K562 (cell line): ENCODE results near the gene ZNF778. TPM values are rescaled to one million over a fixed set of nuclear protein-coding genes. Genes with fewer than 3 reads are reported as not detected.
A peak's percentile ranks its signal among the peaks of the same experiment; 100 is the strongest.

Experiments
- ARID4B ChIP-seq: sonication (generic); formaldehyde crosslinking; IDR thresholded peaks from 2 replicates; pipeline ENCODE4 v1.8.0; 2022; ENCODE audit warnings: mild to moderate bottlenecking, missing genetic modification reagents
- EP300 ChIP-seq: IDR thresholded peaks from 2 replicates; pipeline ENCODE4 v1.6.1; 2012; ENCODE audit warnings: low read length, improper control_type of control experiment
- GABPA ChIP-seq: fragments of 200-800 bp; sonication (Bioruptor generic); conservative IDR thresholded peaks from 2 replicates; pipeline ENCODE4 v1.6.1; 2016; ENCODE audit warnings: low read depth, missing genetic modification characterization, missing compliant biosample characterization
- GABPB1 ChIP-seq: sonication (generic); formaldehyde crosslinking; IDR thresholded peaks from 2 replicates; pipeline ENCODE4 v1.8.0; 2022; ENCODE audit warnings: mild to moderate bottlenecking, missing genetic modification reagents
- GATAD2B ChIP-seq: fragments of 450-650 bp; IDR thresholded peaks from 2 replicates; pipeline ENCODE4 v1.6.1; 2017; ENCODE audit warnings: mild to moderate bottlenecking, borderline replicate concordance
- HNRNPH1 ChIP-seq: fragments of 200-400 bp; formaldehyde crosslinking; optimal IDR thresholded peaks from 2 replicates; pipeline ENCODE3; 2017; ENCODE audit warnings: low read depth, mild to moderate bottlenecking, low read length, moderate library complexity
- KAT2B ChIP-seq: IDR thresholded peaks from one replicate; pipeline ENCODE4 v1.6.1; 2012; ENCODE audit warnings: low read depth, mild to moderate bottlenecking, control low read depth, inconsistent platforms, low read length, moderate library complexity
- MECOM ChIP-seq: fragments of 250-450 bp; sonication (Bioruptor Pico); IDR thresholded peaks from 2 replicates; pipeline ENCODE4 v1.8.0; 2022; ENCODE audit warnings: inconsistent platforms
- MLLT1 ChIP-seq, 2 experiments: fragments of 450-650 bp; IDR thresholded peaks; 2 replicates each; pipeline ENCODE4 v1.6.1; 2016
- MYC ChIP-seq, 2 experiments: fragments of 250-450 bp in 1 of 2; sonication (Bioruptor Pico) in 1 of 2; IDR thresholded peaks; 2 replicates each; pipeline versions ENCODE4 v1.5.1 to v1.6.1; 2012 to 2021; ENCODE audit warnings: low read depth in 2 of 2, borderline replicate concordance in 1 of 2, improper control_type of control experiment in 1 of 2, low read length in 1 of 2, mild to moderate bottlenecking in 1 of 2, moderate library complexity in 1 of 2
- PHB ChIP-seq: fragments of 250-450 bp; sonication (Bioruptor Pico); IDR thresholded peaks from 2 replicates; pipeline ENCODE4 v1.5.0; 2021
- POLR2G ChIP-seq: fragments of 200-400 bp; formaldehyde crosslinking; IDR thresholded peaks from 2 replicates; pipeline ENCODE4 v1.6.1; 2017; ENCODE audit warnings: low read depth, mild to moderate bottlenecking, antibody characterized with exemption, low read length, moderate library complexity
- SLC30A9 ChIP-seq: fragments of 250-450 bp; sonication (Bioruptor Pico); IDR thresholded peaks from 2 replicates; pipeline ENCODE4 v1.8.0; 2022; ENCODE audit warnings: mild to moderate bottlenecking, moderate library complexity
- SMAD2 ChIP-seq: fragments of 150-350 bp; IDR thresholded peaks from 2 replicates; pipeline ENCODE4 v1.6.1; 2014; ENCODE audit warnings: low read depth, mild to moderate bottlenecking, low read length
- SMARCB1 ChIP-seq: IDR thresholded peaks from 2 replicates; pipeline ENCODE4 v1.6.1; 2011; ENCODE audit warnings: improper control_type of control experiment, low read depth; ENCODE audit not compliant: insufficient read length
- TRIM24 ChIP-seq, 2 experiments: fragments of 450-650 bp; IDR thresholded peaks; 2 replicates each; pipeline ENCODE4 v1.6.1; 2016
- U2AF1 ChIP-seq: fragments of 200-400 bp; formaldehyde crosslinking; optimal IDR thresholded peaks from 2 replicates; pipeline ENCODE3; 2017; ENCODE audit warnings: mild to moderate bottlenecking, low read depth, low read length, moderate library complexity
- USF1 ChIP-seq: sonication (generic); formaldehyde crosslinking; IDR thresholded peaks from 2 replicates; pipeline ENCODE4 v1.9.0; 2022; ENCODE audit warnings: mild to moderate bottlenecking, missing genetic modification reagents
- ZFPM2 ChIP-seq: fragments of 250-450 bp; sonication (Bioruptor Pico); IDR thresholded peaks from 2 replicates; pipeline ENCODE4 v1.5.1; 2022; ENCODE audit warnings: mild to moderate bottlenecking
- ZNF551 ChIP-seq: fragments of 250-450 bp; sonication (Bioruptor Pico); IDR thresholded peaks from 2 replicates; pipeline ENCODE4 v1.5.0; 2021; ENCODE audit warnings: mild to moderate bottlenecking, moderate library complexity
- ZNF76 ChIP-seq: fragments of 250-450 bp; sonication (Bioruptor Pico); IDR thresholded peaks from 2 replicates; pipeline ENCODE4 v1.4.0; 2020; ENCODE audit warnings: mild to moderate bottlenecking, moderate library complexity, borderline replicate concordance
- polyA plus RNA-seq, 8 experiments: library from polyadenylated mRNA; depleted of rRNA in 4 of 8; stranded (reverse) in 5 of 8; unstranded in 3 of 8; fragments of >200 nt; fragmentation: Nextera tagmentation in 2 of 8; fragmentation: Illumina TruSeq in 1 of 8; extraction: Ambion mirVana in 2 of 8; extraction: Trizol in 1 of 8; gene quantifications; 2 replicates each; pipeline versions ENCODE4 v1.2.1 to v1.2.3, GENCODE V29; 2011 to 2014; ENCODE audit warnings: inconsistent platforms in 1 of 8, missing spikeins in 1 of 8
- total RNA-seq, 7 experiments: library from RNA; depleted of rRNA in 6 of 7; stranded (reverse); fragments of >200 nt in 6 of 7; fragmentation: Illumina TruSeq in 2 of 7; extraction: Trizol in 2 of 7; gene quantifications; 2 replicates each; pipeline versions ENCODE4 v1.2.1 to v1.2.3, GENCODE V29; 2011 to 2021; ENCODE audit warnings: low replicate concordance in 1 of 7

Gene ZNF778
- total and polyA plus RNA-seq, 9 of the 15 experiments (the other 6 are each of a cell fraction or from before 2014, with no cell fraction given): 0.70 to 60.6 (median 7.5) TPM

- TF ChIP-seq USF1 (CRISPR knock-in tag) (peak; percentile 80), MYC (IDR thresholded peaks at IDR 0.05; ENCODE audit: low read depth, low read length) (peak; percentile 56; the same call in 1 of the 2 replicates), MYC (CRISPR knock-in tag; IDR thresholded peaks at IDR 0.05; ENCODE audit: borderline replicate concordance, low read depth) (no peak), ZFPM2 (no peak), EP300 (no peak), ZNF551 (CRISPR knock-in tag) (no peak), MECOM (CRISPR knock-in tag) (no peak), ARID4B (CRISPR knock-in tag) (no peak), ZNF76 (no peak), MLLT1 (IDR thresholded peaks at IDR 0.05) (no peak), HNRNPH1 (no peak), SMARCB1 (no peak), GABPA (tag) (no peak), KAT2B (no peak), SLC30A9 (no peak), U2AF1 (no peak), TRIM24 (IDR thresholded peaks at IDR 0.05) (no peak), GATAD2B (no peak), PHB (CRISPR knock-in tag) (no peak), SMAD2 (no peak), POLR2G (0 out of 2 replicates have a peak, but pooled peaks have one; percentile 18), GABPB1 (CRISPR knock-in tag) (no peak; the same call in 1 of the 2 replicates)
Measured at GRCh38 chr16:89171216-89172170, 46.0 kb upstream of the ZNF778 start, which contains the start of gene CDH15 (continued).
